Measurements from ENCODE around the gene NOP10.
"Not testable (repeated sequence)": the region's sequence is repeated elsewhere in the genome, so short reads cannot be mapped to it uniquely, and the experiment has no call there.

Gene NOP10

DNA sequence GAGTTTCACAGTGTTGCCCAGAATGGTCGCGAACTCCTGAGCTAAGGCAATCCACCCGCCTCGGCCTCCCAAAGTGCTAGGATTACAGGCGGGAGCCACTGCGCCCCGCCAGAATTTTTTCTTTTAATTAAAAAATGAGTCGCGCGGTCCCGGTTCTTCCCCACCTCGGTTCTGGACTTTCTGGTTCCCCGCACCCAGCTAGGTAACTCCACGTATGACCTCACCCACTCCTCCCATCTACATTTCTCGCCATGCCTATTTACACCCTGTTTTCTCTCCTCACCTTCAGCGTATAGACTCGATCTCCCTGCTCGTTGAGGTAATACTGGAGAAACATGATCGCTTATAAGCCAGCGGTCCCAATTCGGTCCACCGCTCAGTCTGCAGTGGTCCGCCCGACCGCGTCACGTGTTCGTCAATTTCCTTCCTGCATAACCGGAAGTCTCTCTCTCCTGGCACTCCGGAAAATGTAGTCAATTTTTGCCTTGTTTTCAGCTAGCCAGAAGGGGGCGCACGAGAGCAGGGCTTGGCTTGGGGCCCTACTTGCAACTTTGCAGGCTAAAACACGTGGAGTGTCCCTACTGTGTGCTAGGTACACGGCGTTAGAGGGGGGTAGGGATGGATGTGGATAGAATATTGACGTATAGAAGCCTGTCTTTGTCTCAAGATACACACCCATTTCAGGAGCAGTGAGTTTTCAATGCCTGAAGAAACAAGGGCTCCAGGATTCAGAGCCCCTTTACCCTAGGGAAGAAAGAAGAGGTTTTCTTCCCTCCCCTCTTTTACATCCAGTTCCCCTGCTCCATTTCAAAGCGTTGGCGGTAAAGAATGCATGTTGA is at the start of gene NOP10, which contains the start of gene NUTM1:
NOP10 (minus strand) TSS at position 400 of the 839 bp plus-strand sequence; CDS start at position 337, 63 bp downstream.
NUTM1 (plus strand) TSS at position 579 of the 839 bp plus-strand sequence. CDS start 382 bp downstream, outside the sequence.
- peak; percentile 92 to 94 (median 93) for DNase-seq

DNA sequence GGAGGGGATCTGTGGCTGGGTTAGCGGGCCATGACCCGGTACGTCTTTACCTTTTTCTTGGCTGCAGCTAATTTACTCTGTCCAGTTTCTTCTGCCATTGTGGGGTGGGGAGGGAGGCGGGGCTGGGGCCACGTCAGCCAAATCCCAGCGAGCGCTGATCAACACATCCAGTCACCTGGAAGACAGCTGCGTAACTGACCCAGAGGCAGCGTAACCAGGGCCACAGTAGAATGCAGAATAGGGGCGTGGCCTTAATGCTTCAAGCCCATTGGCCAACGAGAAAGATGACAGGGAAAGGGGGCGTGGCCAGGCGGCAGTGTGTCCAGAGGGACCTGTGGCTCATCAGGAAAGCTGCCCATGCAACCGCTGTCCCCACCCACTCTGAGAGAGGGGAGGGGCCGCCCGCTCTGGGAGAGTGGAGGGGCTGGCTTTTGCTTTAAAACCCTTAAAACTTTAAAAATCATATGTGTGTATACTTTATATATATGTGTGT is 46.7 kb upstream of the NOP10 start:
- not testable (repeated sequence) for DNase-seq

DNA sequence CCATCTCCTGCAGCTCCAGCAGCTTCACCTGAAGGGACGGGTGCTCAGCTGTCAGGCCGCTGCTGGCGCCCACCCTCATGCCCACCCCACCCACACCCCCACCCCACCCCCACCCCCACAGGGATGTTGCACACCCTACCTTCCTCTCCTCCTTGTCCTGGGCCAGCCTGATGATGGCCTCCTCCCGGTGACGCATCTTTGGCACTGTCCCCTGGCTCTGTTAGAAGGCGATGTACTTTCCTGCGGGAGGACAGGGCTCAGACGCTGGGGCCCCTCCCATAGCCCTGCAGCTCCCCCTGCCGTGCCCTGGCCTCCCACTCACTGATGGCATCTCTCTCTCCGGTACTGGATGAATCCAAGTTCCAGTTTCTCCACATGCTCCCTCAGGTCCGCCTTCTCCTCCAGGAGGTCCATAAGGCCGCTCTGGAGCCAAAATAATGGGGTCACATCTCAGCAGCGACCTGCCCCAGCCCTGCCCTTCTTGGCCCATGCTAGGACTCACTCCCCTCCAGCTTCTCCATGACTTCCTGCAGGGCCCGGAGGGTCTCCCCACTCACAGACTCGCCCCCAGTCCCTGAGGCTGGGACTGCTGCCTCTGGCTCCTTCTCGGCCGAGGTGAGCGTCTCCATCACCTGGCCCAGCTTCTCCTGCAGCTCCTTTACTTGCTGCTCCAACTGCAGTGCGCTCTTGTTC is 39.0 kb upstream of the NOP10 start:
- DNase-seq, result not testable (repeated sequence)

DNA sequence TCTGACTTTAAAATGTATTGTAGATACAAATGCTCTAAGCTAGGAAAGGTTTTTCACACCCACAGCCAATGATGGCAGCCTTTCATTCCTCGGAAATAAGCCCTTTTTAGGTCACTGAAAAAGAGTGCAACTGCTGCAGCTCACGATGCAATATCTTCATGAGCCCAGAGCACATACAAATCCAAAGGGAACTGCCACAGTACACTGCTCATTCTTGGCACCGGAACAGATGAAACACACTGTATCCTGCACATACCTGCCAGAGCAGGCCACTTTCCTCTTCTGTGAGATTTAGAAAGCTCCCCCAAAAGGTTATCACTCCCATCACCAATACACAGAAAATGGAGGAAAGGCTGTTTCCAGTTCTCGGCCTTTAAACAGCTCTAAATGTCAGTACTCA is 37.6 kb upstream of the NOP10 start:
- not testable (repeated sequence) for DNase-seq

DNA sequence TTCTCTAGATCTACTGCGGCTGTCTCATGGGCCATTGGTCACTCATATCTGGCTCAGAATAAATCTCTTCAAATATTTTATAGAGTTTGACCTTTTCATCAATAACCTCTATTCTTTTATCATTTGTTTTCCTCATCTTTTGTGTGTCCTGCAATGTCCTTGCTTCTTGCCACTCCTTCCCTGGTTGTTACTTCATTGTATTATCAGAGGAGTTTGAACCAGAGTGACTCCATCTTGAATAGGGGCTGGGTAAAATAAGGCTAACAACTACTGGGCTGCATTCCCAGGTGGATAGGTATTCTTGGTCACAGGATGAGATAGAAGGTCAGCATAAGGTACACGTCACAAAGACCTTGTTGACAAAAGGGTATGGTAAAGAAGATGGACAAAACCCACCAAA is 33.9 kb upstream of the NOP10 start:
- DNase-seq, result no peak

DNA sequence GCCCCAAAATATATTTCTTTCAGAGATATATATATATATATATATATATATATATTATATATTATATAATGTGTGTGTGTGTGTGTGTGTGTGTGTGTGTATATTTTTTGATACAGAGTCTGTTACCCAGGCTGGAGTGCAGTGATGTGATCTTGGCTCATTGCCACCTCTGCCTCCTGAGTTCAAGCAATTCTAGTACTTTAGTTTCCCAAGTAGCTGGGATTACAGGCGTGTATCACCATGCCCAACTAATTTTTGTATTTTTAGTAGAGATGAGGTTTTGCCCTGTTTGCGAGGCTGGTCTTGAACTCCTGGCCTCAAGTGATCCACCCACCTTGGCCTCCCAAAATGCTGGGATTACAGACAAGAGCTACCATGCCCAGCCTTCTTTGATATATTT is 32.6 kb upstream of the NOP10 start:
- not testable (repeated sequence) for DNase-seq

DNA sequence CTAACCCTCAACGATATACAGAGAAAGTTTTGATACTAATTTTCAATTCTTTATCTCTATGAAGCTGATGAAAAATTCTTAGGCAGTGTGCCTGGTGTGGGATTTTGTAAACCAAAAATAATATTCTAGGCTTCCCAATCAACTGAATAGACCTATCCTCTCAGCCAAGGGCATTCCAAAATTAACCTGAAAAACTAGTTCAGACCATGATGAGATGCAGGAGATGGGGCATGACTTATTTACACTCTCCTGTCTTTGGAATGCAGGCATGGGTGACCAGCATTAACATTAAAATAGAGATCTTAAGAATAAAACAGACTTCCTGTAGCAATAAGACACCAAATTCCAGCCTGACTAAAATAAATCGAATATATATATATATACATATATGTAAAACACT is 31.9 kb upstream of the NOP10 start:
- no peak for DNase-seq

DNA sequence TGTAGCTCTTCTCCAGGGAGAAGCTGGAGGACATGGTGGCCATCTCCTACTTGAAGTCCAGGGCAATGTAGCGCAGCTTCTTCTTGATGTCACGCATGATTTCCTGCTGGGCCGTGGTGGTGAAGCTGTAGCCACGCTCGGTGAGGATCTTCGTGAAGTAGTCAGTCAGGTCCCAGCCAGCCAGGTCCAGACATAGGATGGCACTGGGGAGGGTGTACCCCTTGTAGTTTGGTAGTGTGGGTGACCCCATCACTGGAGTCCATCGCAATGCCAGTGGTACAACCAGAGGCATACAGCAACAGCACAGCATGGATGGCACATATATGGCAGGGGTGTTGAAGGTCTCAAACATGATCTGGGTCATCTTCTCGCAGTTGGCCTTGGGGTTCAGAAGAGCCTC is 31.0 kb upstream of the NOP10 start:
- DNase-seq, result no peak

DNA sequence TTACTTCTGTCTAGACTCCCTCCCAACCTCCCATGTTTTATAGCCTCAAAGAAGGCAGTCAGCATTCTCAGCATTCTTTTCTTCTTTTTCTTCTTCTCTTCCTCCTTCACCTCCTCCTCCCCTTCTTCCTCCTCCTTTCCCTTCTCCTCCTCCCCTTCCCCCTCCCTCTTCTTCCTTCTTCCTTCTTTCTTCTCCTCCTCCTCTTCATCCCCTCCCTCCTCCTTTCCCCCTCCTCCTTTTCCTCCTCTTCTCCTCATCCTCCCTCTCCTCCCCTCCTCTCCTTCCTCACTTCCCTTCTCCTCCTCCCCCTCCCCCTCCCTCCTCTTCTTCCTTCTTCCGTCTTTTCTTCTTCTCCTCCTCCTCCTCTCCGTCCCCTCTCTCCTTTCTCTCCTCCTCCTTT is 27.7 kb upstream of the NOP10 start:
- no peak for DNase-seq

DNA sequence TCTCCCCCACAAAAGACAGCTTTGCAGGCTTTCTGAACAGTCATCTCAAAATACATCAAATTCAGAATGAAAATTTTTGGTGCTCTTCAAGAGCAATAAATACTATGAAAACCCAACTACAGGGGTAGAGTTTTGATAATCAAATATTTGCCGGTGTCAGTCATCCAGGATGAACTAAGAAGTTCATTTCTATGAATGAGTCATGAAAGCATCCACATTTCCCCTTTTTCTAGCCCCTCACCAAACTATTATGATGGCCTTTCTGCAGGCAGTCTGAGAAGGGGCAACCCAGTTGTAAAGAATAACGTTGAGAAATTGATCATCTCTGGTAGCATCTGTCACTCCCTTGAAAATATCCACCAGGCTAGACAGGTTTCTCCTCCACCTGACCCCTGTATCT is 27.2 kb upstream of the NOP10 start:
- no peak for DNase-seq

DNA sequence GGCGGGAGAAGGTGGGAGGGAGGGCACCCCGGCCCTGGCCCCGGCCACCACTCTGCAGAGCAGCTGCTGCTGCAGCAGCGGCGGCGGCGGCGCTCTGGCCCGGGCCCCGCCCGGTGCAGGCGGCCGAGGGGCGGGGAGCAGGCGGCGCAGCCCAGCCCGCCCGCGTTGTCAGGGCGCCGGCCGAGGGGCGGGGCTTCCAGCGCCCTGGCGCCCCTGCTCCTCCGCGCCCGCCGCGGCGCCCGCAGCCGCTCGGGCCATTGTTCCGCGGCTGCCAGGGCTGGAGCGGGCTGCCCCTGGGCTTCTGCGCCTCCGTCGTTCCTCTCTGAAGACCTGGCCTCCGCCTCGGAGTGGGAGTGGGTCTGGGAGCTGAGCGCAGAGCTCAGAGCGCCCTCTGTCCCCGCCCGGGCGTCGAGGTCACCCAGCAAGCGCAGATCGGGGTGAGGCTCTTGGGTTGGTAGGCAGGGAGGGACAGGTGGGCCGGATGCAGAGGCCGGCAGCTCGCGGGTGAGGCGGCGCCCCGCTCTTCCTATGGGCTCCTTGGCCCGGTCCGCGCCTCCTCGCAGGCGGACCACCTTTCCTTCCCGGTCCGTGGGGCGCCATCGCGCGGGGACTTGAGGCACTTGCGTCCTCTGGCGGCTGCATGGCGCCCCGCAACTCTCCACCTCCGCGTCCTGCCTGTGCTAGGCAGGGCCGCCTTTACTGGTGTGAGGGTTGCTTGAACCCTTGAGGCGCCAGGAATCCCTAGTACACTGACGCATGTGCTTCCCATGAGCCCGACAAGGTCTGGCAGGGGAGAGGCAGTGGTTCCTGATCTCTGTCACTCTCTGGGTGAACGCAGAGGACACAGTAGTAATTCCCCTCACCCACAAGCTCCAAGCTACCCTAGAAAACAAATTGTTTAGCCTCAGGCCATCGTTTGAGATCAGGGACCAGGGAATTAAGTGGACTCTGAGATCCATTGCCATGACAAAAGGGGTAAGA is 24.5 kb upstream of the NOP10 start, which contains the start of gene LPCAT4:
LPCAT4 (minus strand) TSS at position 96 of the 981 bp plus-strand sequence. CDS start 96 bp downstream, outside the sequence.
- DNase-seq, result peak; percentile 88 to 98 (median 93)

DNA sequence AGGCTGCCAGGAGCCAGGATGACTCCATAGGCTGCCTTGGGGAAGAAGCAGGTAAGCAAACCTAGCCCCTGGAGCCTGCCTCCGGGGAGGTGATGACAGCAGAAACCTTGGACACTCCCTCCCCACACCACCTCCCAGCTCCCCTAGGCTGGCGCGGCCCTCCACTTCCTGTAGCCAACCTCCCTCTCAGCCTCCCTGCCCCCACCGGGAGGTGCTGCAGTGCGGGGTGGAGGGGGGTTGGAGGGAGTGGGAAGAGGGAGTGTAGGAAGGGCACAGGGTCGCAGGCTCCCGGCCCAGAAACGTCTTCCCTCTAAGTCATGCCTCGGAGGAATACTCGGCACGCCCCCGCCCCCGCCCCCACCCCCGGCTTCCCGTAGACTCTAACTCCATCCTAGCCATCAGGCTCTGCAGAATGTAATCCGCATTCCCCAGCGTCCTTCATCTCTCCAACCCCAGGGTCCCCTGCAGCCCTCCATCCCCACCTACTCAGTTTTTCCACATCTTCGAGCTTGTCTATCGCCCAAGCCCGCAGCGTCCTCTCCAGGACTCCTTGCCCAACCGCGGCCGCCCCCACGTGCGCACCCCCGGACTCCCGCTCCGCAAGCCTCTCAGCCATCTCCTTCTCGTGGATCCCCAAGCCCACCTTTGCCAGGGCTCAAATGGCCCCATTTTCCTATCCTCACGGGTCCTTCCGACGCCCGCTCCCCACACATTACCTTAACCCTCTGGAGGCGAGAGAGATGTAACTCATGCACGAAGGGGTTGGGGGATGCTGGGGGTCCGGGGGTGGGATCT is 23.5 kb upstream of the NOP10 start:
- peak; percentile 22 to 55 (median 37) for DNase-seq

DNA sequence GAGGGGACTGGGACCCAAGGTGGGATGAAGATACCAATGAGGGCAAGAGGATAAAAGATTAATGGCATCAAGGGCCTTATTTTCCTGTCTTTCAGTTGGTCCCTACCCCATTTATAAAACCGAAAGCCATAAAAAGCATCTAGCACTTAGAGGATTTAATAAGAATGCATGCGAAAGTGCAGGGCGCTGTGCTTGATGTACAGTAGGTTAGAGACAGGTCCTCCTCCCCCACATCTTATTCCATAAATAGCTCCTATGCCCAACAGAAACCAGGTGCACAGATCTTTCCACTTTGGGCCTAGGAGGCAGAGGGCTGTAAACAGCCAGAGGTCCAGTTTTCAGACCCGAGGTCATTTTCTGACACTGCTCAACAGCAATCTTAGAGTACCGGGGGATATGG is 22.9 kb upstream of the NOP10 start:
- DNase-seq, result no peak

DNA sequence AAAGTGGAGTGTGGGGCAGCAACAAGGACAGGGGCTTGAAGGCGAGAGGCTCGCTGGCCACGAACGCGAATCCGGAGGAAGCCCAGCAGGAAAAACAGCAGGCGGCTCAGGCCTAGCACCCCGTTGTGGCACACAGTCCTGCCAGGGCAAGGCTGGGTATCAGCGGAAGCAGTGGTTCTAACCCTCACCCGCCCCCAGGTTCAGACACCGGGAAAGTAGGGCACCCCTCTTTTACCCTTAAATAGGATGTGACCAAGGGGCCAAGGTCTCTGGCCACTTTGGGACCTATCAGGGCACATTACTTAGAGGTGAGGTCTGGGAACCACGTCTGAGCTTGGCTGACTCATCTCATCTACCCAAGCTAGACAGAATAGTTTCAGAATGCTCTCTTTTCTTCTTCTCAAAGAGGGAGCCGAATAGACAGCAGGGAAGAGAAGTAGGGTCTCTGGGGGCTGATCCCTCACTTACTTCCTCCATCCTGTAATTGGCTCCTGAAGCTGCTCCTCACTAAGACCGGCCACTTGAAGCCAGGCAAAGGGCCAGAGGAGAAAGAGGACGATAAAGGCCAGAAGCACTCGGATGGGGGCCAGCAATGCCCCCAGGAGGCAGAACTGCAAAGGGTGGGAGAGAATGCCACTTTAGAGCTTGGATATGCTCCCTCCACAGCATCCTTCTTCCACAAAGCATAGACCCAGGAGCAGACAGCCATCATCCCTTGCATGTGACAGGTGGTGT is 22.3 kb upstream of the NOP10 start:
- peak in 1 of 3 donors; percentile 13 for DNase-seq

DNA sequence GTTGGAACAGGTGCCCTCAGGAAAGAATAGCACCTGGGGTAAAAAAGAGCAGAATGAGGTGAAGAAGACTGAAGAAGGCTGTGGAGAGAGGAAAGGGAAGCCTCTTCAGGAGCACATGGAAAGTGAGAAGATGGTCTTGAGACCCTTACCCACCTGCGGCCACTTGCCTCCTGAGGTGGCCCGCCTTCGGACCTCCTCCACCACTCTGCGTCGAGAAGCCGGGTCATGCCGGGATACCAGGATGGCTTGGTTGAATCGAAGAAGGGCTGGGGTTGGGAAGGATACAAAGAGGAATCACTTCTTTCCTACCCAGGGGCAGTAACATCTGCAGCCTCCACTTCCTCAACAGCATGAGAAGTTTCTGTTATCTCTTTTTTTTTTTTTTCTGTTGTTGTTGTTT is 21.1 kb upstream of the NOP10 start:
- DNase-seq, result no peak

DNA sequence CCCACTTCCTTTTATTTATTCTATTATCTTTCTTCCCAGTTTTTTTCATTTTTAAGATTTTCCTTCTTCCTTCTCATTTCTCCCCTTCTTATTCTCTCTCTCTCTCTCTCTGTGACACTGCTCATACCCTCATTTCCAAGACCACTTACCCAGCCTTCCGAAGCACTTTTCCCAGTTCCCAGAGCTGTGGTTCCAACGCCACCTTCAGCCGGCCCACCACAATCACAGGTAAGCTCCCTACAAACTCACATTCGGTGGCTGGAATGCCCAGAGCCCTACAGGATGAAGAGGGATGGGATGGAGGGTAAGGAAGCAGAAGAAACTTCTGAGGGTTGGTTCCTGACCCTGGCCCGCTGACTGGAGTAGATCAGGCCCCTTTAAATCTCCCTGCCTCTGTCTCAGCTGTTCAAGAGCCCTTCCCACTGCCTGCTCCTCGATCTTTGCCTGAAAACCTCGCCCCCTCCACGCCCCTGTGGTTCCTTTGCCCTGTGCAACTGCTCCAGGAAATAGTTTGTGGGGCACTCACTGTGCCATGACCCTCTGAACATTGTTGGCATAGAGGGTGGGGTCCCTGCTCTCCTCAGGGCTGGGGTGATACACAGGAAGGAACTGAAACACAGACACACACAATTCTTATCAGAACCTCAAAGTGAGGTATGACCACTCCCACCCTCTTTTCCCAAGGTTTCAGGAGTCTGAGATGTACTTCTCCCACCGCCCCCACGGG is 19.3 kb upstream of the NOP10 start:
- no peak for DNase-seq

DNA sequence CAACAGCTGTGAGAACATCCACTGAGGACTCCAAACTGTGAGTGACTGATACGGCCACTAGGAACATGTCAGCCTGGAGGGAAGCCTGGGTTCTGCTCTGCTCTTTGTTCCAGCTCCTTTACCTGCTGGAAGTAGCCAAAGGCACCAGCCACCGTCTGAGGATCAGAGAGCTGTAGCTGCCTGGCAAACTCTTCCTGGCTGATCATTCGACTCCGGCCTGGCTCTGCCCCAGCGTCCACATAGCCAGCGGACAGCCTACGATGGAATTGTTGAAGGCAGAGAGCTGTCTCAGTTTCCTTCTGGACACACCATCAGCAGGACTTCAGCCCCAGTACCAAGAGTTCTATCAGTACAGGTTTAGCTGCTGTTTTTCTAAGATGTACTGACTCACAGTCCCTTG is 18.3 kb upstream of the NOP10 start:
- no peak for DNase-seq

DNA sequence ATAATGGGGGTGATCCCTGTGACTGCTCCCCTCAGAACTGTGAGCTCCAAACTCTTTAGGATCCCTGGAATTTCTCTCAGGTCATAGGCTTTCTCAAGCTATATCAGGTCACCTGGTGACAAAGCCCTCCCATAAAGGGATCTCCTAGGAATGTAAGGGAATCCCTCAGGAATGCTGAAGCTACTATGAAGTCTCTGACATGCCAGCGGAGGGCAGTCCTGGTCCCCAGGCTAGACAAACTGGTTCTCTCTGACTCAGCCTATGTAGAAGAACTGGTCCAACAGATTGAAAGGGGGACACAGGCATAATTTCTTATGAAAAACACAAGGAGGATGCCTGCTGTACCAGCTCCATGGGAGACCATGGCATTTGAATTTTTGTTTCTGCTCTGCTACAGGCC is 17.4 kb upstream of the NOP10 start:
- DNase-seq, result no peak

DNA sequence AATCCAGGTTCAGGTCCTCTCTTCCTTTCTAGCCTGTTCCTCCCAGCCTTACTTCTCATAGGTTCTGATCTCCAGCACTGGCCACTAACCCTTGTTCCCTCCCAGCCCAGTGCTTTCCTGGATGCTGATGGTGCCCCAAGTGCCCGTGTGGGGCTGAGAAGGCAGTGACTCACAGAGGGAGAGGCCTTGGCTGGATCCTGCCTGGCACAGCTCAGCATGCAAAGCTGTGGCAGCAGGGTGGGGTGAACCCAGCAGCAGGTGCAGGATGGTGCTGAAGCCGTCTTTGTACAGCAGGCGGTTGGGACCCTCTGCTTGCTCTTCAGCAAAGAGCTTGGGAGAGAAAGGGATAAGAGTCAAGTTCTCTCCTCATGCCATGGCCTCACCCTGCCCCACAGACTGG is 16.5 kb upstream of the NOP10 start:
- no peak for DNase-seq

DNA sequence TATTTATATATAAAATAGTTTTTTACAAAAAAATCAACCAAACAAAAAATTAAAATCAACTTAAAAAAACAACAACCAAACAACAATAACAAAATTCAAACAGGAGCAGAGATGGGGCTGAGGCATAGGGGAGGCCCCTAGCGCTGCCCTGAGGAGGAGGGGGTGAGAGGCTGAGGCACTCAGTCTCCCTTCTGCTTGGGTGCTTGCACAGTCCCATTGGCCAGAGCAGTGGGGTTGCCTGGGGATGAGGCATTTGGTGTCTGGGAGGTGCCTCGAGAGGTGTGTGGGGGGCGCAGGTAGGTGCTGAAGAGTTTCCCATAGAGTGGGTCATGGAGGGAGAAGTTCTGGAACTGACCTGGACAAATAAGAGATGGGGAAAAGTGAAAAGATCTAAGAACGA is 16.0 kb upstream of the NOP10 start:
- no peak for DNase-seq

Measured in suppressor macrophage treated with lipopolysaccharide for 1 hour (primary cell).